GM12878 (cell line): ENCODE results near the gene SLCO4A1. TPM values are rescaled to one million over a fixed set of nuclear protein-coding genes. Genes with fewer than 3 reads are reported as not detected.

Experiments
- CHD4 ChIP-seq: fragments of 200-600 bp; sonication (generic); IDR thresholded peaks from 2 replicates; pipeline ENCODE4 v1.6.1; 2016; ENCODE audit warnings: mild to moderate bottlenecking
- IRF3 ChIP-seq: fragments of 450-650 bp; IDR thresholded peaks from 2 replicates; pipeline ENCODE4 v1.6.1; 2014; ENCODE audit warnings: mild to moderate bottlenecking
- TBL1XR1 ChIP-seq: IDR thresholded peaks from 2 replicates; pipeline ENCODE4 v1.6.1; 2012; ENCODE audit warnings: low read depth, low read length, improper control_type of control experiment
- USF1 ChIP-seq: IDR thresholded peaks from 2 replicates; pipeline ENCODE4 v1.6.1; 2011; ENCODE audit warnings: borderline replicate concordance, low read depth, mild to moderate bottlenecking, moderate library complexity, mixed read lengths, low read length; ENCODE audit not compliant: insufficient read depth; ENCODE audit errors: extremely low read length
- polyA plus RNA-seq, 11 experiments: library from polyadenylated mRNA; depleted of rRNA in 4 of 11; unstranded in 6 of 11; stranded (reverse) in 5 of 11; fragments of >200 nt; fragmentation: Nextera tagmentation in 4 of 11; fragmentation: Illumina TruSeq in 1 of 11; extraction: Ambion mirVana in 4 of 11; extraction: Trizol in 1 of 11; gene quantifications; 1 replicate in 1 of 11; 2 replicates in 10 of 11; pipeline versions ENCODE4 v1.2.1 to v1.2.3, GENCODE V29; 2011 to 2016; ENCODE audit warnings: inconsistent platforms in 2 of 11, missing spikeins in 2 of 11, low read depth in 1 of 11
- total RNA-seq, 4 experiments: library from RNA; depleted of rRNA in 3 of 4; stranded (reverse); fragments of >200 nt in 3 of 4; fragmentation: Illumina TruSeq in 1 of 4; extraction: Trizol in 1 of 4; gene quantifications; 2 replicates each; pipeline versions ENCODE4 v1.2.1 to v1.2.3, GENCODE V29; 2013 to 2021
- TF ChIP-seq, protein P1 (sequence below): fragments of 450-650 bp; IDR thresholded peaks from 2 replicates; pipeline ENCODE4 v1.6.1; 2017; ENCODE audit warnings: mild to moderate bottlenecking, moderate library complexity

The SLCO4A1 gene
- total and polyA plus RNA-seq, 10 of the 15 experiments (the other 5 are each of a cell fraction or from before 2014, with no cell fraction given), result 2.1 to 30.7 (median 12.0) TPM

DNA sequence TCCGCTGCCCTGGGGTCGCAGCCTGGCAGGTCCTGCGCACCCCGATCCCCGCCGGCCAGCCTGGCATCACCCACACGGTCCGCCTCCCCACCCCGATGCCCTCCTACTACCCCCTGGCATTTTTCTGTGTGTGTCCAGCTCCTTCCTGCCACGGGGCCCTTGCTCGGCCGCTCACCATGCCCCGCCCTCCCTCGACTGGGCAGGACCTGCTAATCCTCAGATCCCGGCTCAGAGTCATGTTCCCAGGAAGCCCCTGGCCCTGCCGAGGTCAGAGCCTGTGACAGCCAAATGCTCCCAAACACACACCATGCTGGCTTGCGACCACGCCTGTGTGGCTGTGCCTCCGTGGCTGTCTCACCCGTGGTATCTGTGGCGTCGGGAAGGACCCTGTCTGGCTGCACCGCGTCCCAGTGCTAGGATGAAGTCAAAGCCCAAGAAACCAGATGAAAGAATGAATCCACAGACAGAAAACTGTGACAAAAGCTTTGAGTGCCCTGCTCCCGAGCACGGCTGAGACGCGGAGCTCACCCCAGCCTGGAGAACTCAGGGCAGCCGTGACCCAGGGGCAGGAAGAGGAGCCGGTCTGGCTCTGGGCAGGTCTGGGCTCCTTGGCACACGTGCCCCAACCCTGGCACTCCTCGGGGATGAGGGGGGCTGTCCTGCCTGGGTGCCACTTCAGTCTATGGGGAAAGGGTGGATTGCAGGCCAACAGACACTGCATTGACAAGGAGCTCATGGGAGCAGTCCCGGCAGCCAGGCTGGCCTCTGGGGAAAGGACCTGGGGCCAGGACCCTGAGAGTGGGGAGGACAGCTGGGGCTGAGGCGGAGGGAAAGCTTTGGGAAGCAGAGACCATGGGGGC is 20.8 kb upstream of the SLCO4A1 start (continued):
- TF ChIP-seq, protein P1, sequence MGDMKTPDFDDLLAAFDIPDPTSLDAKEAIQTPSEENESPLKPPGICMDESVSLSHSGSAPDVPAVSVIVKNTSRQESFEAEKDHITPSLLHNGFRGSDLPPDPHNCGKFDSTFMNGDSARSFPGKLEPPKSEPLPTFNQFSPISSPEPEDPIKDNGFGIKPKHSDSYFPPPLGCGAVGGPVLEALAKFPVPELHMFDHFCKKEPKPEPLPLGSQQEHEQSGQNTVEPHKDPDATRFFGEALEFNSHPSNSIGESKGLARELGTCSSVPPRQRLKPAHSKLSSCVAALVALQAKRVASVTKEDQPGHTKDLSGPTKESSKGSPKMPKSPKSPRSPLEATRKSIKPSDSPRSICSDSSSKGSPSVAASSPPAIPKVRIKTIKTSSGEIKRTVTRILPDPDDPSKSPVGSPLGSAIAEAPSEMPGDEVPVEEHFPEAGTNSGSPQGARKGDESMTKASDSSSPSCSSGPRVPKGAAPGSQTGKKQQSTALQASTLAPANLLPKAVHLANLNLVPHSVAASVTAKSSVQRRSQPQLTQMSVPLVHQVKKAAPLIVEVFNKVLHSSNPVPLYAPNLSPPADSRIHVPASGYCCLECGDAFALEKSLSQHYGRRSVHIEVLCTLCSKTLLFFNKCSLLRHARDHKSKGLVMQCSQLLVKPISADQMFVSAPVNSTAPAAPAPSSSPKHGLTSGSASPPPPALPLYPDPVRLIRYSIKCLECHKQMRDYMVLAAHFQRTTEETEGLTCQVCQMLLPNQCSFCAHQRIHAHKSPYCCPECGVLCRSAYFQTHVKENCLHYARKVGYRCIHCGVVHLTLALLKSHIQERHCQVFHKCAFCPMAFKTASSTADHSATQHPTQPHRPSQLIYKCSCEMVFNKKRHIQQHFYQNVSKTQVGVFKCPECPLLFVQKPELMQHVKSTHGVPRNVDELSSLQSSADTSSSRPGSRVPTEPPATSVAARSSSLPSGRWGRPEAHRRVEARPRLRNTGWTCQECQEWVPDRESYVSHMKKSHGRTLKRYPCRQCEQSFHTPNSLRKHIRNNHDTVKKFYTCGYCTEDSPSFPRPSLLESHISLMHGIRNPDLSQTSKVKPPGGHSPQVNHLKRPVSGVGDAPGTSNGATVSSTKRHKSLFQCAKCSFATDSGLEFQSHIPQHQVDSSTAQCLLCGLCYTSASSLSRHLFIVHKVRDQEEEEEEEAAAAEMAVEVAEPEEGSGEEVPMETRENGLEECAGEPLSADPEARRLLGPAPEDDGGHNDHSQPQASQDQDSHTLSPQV, result no peak
- TF ChIP-seq TBL1XR1 (no peak), IRF3 (no peak), USF1 (no peak), CHD4 (no peak)
